Measurements from ENCODE around the gene EPHA3. TPM values are rescaled to one million over a fixed set of nuclear protein-coding genes. Genes with fewer than 3 reads are reported as not detected.

Gene EPHA3
- total RNA-seq, 1 experiment from 2014 or later: 0.74 TPM

DNA sequence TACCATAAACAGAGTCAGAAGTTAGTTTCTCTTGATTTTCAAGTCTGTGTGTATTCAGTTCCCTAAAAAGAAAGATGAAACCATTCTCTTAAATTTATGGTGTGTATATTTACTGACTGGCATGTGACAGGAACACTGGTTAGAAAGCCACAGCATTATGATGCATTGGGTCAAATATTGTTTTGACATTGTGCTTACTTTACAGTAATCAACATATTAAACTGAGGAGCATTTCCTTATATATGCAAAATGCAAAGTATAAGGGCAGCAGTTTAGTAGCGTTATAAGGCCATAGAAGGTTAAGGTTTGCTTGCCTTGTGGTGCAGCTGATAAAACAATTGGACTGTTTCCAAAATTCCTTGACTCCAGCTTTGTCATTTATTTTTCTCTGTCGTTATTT lies 72.9 kb downstream of the EPHA3 start (continued):
- TF ChIP-seq ATF3 (CRISPR knock-in tag; conservative IDR thresholded peaks at IDR 0.05) (no peak), ESRRA (CRISPR knock-in tag; IDR thresholded peaks at IDR 0.05; ENCODE audit: borderline replicate concordance) (no peak), ZNF317 (CRISPR knock-in tag; IDR thresholded peaks at IDR 0.05; ENCODE audit: borderline replicate concordance, low read depth) (no peak), ZNF532 (CRISPR knock-in tag; IDR thresholded peaks at IDR 0.05; ENCODE audit: borderline replicate concordance) (no peak), NR3C1 (CRISPR knock-in tag; conservative IDR thresholded peaks at IDR 0.05; ENCODE audit: low read depth) (no peak), TEAD1 (CRISPR knock-in tag; IDR thresholded peaks at IDR 0.05) (no peak), FOXJ3 (CRISPR knock-in tag; IDR thresholded peaks at IDR 0.05; ENCODE audit: borderline replicate concordance) (no peak), ZNF396 (CRISPR knock-in tag; IDR thresholded peaks at IDR 0.05; ENCODE audit: borderline replicate concordance) (no peak)

DNA sequence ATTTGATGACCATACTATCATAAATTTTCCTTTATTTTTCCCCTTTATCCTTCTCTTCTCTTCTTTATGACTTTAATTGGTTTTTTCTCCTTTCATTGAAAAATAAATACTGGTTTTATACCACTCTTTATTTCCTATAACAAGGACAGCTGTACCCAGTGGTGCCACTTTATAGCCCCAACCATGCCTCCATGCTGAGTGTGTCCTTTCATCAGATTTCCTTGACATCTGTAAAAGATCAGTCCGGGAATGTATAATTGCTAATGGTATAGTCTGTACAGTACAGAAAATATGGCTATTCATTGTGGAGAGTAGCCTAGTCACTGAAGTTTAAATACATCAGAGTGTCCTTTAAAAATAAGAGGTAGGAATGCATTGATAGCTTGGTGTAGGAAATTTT lies 74.6 kb downstream of the EPHA3 start:
- Mint-ChIP-seq H3K27me3 (ENCODE audit: low read depth) (no peaks in the 10 kb centered on the region), H3K4me1 (peaks cover 61% of the 10 kb centered on the region)
- TF ChIP-seq, protein P1, sequence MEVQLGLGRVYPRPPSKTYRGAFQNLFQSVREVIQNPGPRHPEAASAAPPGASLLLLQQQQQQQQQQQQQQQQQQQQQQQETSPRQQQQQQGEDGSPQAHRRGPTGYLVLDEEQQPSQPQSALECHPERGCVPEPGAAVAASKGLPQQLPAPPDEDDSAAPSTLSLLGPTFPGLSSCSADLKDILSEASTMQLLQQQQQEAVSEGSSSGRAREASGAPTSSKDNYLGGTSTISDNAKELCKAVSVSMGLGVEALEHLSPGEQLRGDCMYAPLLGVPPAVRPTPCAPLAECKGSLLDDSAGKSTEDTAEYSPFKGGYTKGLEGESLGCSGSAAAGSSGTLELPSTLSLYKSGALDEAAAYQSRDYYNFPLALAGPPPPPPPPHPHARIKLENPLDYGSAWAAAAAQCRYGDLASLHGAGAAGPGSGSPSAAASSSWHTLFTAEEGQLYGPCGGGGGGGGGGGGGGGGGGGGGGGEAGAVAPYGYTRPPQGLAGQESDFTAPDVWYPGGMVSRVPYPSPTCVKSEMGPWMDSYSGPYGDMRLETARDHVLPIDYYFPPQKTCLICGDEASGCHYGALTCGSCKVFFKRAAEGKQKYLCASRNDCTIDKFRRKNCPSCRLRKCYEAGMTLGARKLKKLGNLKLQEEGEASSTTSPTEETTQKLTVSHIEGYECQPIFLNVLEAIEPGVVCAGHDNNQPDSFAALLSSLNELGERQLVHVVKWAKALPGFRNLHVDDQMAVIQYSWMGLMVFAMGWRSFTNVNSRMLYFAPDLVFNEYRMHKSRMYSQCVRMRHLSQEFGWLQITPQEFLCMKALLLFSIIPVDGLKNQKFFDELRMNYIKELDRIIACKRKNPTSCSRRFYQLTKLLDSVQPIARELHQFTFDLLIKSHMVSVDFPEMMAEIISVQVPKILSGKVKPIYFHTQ (CRISPR knock-in tag; IDR thresholded peaks at IDR 0.05): no peak
- TF ChIP-seq, protein P2, sequence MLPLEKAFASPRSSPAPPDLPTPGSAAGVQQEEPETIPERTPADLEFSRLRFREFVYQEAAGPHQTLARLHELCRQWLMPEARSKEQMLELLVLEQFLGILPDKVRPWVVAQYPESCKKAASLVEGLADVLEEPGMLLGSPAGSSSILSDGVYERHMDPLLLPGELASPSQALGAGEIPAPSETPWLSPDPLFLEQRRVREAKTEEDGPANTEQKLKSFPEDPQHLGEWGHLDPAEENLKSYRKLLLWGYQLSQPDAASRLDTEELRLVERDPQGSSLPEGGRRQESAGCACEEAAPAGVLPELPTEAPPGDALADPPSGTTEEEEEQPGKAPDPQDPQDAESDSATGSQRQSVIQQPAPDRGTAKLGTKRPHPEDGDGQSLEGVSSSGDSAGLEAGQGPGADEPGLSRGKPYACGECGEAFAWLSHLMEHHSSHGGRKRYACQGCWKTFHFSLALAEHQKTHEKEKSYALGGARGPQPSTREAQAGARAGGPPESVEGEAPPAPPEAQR (CRISPR knock-in tag; IDR thresholded peaks at IDR 0.05): no peak
- TF ChIP-seq ERG (CRISPR knock-in tag; IDR thresholded peaks at IDR 0.05) (no peak), NFYB (CRISPR knock-in tag; conservative IDR thresholded peaks at IDR 0.05; ENCODE audit: low read depth) (no peak), HMGA2 (CRISPR knock-in tag; IDR thresholded peaks at IDR 0.05) (no peak), IRF2 (CRISPR knock-in tag; IDR thresholded peaks at IDR 0.05; ENCODE audit: borderline replicate concordance, low read depth) (no peak), RORB (CRISPR knock-in tag; IDR thresholded peaks at IDR 0.05) (no peak), ZNF317 (CRISPR knock-in tag; IDR thresholded peaks at IDR 0.05; ENCODE audit: borderline replicate concordance, low read depth) (no peak), ATF3 (CRISPR knock-in tag; conservative IDR thresholded peaks at IDR 0.05) (no peak)
- TF ChIP-seq, protein P3, sequence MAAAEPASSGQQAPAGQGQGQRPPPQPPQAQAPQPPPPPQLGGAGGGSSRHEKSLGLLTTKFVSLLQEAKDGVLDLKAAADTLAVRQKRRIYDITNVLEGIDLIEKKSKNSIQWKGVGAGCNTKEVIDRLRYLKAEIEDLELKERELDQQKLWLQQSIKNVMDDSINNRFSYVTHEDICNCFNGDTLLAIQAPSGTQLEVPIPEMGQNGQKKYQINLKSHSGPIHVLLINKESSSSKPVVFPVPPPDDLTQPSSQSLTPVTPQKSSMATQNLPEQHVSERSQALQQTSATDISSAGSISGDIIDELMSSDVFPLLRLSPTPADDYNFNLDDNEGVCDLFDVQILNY (CRISPR knock-in tag; IDR thresholded peaks at IDR 0.05): no peak

More for the DNA sequence above, 74.6 kb downstream of the EPHA3 start:
- ChIA-PET POLR2A (interaction anchor here (0.5 kb wide), 1 partner anchor 21 kb away, joined by 3 read pairs; no protein-coding TSS in a partner anchor), CTCF (no interaction called here)
- ATAC-seq: no peak
- Mint-ChIP-seq H3K27ac (no peak overlapping the region), H3K4me3 (no peak overlapping the region), H3K9me3 (no peaks in the 10 kb centered on the region), H3K36me3 (no peaks in the 10 kb centered on the region)
- DNase-seq (ENCODE audit: low spot score): no peak

All from WTC11 (cell line).